Right ventricle myocardium inferior (tissue), 1 donor: Measurements from ENCODE around the gene PIGX. TPM values are rescaled to one million over a fixed set of nuclear protein-coding genes. Genes with fewer than 3 reads are reported as not detected.

Source experiments
- ATAC-seq: fragments of 200-7000 bp; cut with Tn5 transposase; one replicate; pipeline ENCODE4 v1.9.1; 2020; ENCODE audit warnings: mild to moderate bottlenecking, moderate library complexity
- DNase-seq: peaks from one replicate; pipeline ENCODE4 v3.0.0; 2021; ENCODE audit errors: missing footprints
- intact Hi-C: fragments of 100-400 bp; cut with DNase I; formaldehyde crosslinking; loops from one replicate; pipeline ENCODE4 v1.11.0; 2022
- long read RNA-seq: library from polyadenylated mRNA; unstranded; transcript quantifications from one replicate; pipeline ENCODE4 v2.0.0, GENCODE V29; 2021
- total RNA-seq: library from RNA; stranded (reverse); fragmentation: NEBNext Ultra II Directional; extraction: Animal tissue kit (Norgen Biotek cat#: 25700); gene quantifications from one replicate; pipeline ENCODE4 v1.2.1, GENCODE V29; 2021
- donor health status: DM: no; HTN: yes; CAD: no; lungs with severe emphysema.

PIGX gene
- total RNA-seq = 15.0 TPM
- long read RNA-seq, transcript PIGX-201 (7 exons, 953 nt) = major isoform, 6 of 13 reads
- long read RNA-seq, partial matches to known transcripts = 0 of 13 reads
- long read RNA-seq, other reads (novel, unspliced or antisense) = 2 of 13 reads

- intact Hi-C loops = no loop called here
- DNase-seq = peak; percentile 94
- ATAC-seq = peak; percentile 98
These were observed at the start of gene PIGX, which contains the start of gene CEP19 for GRCh38 chr3:196711838-196712513. PIGX (plus strand) TSS chr3:196712377. CEP19 (minus strand) TSS chr3:196712250; CDS start chr3:196708657, 3,593 bp downstream.

GRCh38 chr3:196662711-196663571 lies 49.2 kb upstream of the PIGX start:
- DNase-seq (no peak), ATAC-seq (no peak)
- intact Hi-C loops = no loop called here

GRCh38 chr3:196666001-196666867 lies 45.9 kb upstream of the PIGX start:
- ATAC-seq = peak; percentile 35
- intact Hi-C loops = no loop called here
- no peak for DNase-seq

DNA sequence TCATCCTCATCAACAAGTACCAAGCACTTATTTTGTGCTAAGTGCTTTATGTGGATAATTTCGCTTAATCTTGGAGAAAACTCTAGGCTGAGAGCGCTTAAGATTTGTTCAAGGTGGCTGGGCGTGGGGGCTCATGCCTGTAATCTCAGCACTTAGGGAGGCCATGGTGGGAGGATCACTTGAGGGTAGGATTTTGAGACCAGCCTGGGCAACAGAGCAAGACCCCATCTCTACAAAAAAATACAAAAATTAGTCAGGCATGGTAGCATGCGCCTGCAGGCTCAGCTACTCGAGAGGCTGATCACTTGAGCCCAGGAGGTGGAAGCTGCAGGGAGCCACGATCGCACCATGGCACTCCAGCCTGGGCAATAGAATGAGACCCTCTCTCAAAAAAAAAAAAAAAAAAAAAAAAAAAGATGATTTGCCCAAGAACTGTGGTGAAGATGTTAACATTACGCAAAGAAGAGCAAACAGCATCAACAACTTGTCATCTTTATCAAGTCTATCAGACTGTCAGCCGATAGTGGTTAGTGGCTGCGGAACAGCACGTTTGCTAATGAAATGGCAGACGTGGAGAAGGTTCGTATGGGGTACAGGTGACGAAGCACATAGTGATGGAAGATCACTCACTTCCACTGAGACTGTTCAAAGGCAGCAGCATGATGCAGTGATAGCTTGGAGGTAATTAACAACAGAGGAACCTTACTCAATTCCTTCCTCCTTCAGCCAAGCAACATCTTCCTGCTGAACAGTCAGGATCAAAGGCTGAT lies 44.9 kb upstream of the PIGX start:
- ATAC-seq (no peak), DNase-seq (no peak)
- intact Hi-C loops = no loop called here

DNA sequence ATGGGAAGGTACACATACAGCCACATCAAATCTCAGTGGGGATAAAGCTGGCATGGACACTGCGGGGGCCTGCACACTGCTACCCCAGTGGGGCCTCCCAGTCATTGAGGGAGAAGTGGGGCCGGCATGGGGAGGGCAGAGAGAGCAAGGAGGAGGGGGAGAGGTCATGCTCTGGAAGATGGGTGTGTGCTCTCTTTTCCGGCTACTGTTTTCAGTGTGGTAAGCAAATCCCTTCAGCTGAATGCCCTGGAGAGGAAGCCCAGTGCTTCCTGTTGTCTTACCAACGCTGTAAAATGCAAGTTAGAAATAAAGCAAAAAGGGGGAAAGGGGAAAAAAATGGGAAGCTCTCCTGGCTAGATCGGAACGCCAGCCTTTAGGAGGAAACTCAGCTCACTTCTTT lies 41.8 kb upstream of the PIGX start:
- DNase-seq = no peak
- ATAC-seq = peak; percentile 76
- intact Hi-C loops = loop anchor here (5.0 kb wide), 1 partner anchor 33 kb away; the partner anchor contains the start of gene NRROS

- DNase-seq (no peak), ATAC-seq (no peak)
- intact Hi-C loops = loop anchor here (5.0 kb wide), 1 partner anchor 36 kb away; the partner anchor contains the start of gene NRROS
These were observed 38.5 kb upstream of the PIGX start for GRCh38 chr3:196673632-196674031.

GRCh38 chr3:196677353-196677752 lies 34.8 kb upstream of the PIGX start:
- intact Hi-C loops = no loop called here

GRCh38 chr3:196677931-196678330 lies 34.2 kb upstream of the PIGX start:
- intact Hi-C loops = no loop called here
- DNase-seq = no peak
- no peak for ATAC-seq

More at GRCh38 chr3:196677353-196677752, 34.8 kb upstream of the PIGX start:
- DNase-seq = no peak
- no peak for ATAC-seq

- DNase-seq (no peak), ATAC-seq (peak; percentile 67)
- intact Hi-C loops = loop anchor here (1.0 to 10.0 kb wide), 2 partner anchors 75 to 150 kb away; no protein-coding TSS in a partner anchor
These were observed 27.4 kb upstream of the PIGX start for GRCh38 chr3:196684548-196685407.

DNA sequence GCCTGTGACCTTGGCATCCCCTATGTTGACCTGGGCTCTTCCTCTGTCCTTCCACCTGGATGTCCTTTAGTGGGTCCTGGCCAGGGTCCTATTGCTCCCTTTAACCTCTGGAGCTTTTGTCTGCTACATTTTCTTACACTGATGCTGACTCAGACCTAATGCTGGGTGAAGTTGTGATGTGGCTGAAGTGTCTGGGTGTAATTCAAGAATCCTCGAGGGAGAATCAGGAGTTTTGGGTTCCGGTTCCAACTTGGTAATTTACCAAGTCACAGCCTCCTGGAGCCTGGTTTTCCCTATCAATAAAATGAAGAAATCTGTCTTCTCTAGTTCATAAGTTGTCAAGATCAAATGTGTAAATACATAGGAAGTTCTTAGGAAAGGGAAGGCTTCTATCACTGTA lies 25.7 kb upstream of the PIGX start:
- no peak for ATAC-seq
- intact Hi-C loops = loop anchor here (10.0 kb wide), 1 partner anchor 152 kb away; no protein-coding TSS in a partner anchor
- DNase-seq = no peak

DNA sequence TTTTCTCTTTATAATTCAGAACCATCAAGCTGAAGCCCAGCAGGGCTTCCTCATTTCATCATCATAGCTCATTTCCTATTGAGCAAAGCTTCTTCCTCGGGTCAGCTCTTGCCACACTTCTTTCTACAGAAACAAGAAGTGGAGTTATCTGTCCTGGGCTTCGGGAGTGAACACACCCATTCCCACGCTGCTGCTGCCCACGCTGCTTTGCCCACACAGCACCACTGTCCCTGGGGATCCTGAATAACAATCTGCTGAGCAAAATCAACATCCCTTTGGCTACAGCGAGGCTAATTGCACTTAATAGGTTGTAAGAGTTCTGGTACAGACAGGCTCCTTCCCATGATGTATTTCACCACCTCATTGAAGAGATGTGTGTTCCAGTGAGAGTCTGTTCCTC lies 23.8 kb upstream of the PIGX start:
- peak; percentile 87 for DNase-seq
- intact Hi-C loops = loop anchor here (10.0 kb wide), 1 partner anchor 154 kb away; no protein-coding TSS in a partner anchor
- ATAC-seq = peak; percentile 81

DNA sequence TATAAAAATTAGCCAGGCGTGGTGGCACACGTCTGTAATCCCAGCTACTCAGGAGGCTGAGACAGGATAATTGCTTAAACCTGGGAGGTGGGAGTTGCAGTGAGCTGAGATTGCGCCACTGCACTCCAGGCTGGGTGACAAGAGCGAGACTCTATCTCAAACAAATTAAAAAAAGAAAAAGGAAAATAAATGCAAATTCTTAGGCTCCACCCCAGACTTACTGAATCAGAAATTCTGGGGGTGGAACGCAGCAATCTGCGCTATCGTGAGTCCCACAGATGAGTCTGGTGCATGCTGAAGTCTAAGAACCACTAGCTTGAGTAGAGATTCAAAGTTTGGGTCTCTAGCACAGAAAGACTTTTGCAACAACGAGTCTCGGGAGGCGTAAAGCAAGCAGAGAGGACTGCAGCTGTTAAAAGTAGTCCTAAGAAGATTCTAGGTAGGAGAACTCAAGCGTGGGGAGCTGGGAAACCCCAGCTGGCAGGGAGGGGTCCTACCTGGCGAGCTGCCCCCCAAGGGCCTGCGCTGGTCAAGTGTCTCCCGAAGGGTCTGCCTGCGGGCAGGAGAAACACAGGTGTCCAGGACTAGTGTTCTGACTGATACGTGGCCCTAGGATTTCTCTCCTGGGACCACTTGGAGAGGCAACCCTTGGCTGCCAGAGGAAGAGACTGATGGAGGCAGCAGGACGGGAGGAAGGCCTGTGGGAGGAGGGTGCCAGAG lies 22.1 kb upstream of the PIGX start:
- DNase-seq (no peak), ATAC-seq (no peak)
- intact Hi-C loops = loop anchor here (10.0 kb wide), 1 partner anchor 155 kb away; no protein-coding TSS in a partner anchor

- intact Hi-C loops = no loop called here
- ATAC-seq (no peak), DNase-seq (no peak)
These were observed 20.8 kb upstream of the PIGX start for GRCh38 chr3:196691386-196691785.

DNA sequence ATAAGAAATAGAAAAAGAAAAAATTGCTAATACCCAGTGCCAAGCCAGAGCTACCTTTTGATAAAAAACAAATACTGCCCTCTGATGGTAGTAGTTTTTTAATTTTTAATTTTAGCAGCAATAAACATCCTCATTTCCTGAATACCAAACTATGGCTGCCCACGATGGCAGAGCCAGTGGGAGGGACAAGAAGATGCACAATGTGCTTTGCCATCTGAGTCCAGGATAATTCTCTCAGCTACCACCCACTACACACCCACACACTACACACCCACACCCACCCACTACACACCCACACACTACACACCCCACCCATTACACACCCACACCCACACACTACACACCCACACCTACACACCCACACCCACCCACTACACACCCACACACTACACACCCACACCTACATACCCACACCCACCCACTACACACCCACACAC lies 18.0 kb upstream of the PIGX start:
- no peak for ATAC-seq
- intact Hi-C loops = no loop called here
- no peak for DNase-seq

DNA sequence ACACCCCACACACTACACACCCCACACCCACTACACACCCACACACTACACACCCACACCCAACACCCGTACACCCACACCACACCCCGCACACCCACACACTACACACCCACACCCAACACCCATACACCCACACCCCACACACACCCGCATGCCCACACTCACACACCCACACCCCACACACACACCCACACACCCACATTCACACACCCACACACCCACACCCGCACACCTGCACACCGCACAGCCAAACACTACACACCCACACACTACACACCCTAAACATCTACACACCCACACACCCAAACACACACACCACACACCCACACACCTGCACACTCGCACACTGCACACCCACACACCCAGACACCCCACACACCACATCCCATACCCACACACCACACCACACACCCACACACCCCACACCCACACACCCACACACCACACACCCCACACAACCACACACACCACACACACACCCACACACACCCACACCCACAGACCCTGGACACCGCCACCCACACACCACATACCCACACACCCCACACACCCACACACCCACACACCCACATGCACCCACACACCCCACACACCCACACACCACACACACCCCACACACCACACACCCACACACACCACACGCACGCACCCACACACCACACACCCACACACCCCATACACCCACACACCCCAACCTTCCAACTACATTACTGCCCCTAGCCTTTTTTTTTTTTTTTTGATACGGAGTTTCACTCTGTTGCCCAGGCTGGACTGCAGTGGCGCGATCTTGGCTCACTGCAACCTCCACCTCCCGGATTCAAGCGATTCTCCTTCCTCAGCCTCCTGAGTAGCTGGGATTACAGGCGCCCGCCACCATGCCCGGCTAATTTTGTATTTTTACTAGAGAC lies 17.0 kb upstream of the PIGX start:
- peak; percentile 34 for ATAC-seq
- intact Hi-C loops = no loop called here
- DNase-seq = no peak
